Naive B cell (primary cell): ENCODE measurements around the gene RGS6. TPM values are rescaled to one million over a fixed set of nuclear protein-coding genes. Genes with fewer than 3 reads are reported as not detected.

ENCODE experiments used
- ATAC-seq, 2 donors: fragments of 150-1000 bp; cut with Tn5 transposase; 2 replicates each; pipeline ENCODE4 v1.10.0; 2021; ENCODE audit warnings: low read depth in 2 of 2, mild to moderate bottlenecking in 2 of 2, moderate library complexity in 2 of 2
- DNase-seq: peaks from one replicate; pipeline ENCODE4 v3.0.0; 2022
- H3K27ac Mint-ChIP-seq, 6 donors: one replicate each; pipeline ENCODE4 v1.8.0; 2020 to 2022; ENCODE audit warnings: mild to moderate bottlenecking in 6 of 6, mixed read lengths in 6 of 6, moderate library complexity in 5 of 6, inconsistent platforms in 2 of 6
- H3K27me3 Mint-ChIP-seq, 3 donors: one replicate each; pipeline ENCODE4 v1.8.0; 2021 to 2022; ENCODE audit warnings: mixed read lengths in 3 of 3, mild to moderate bottlenecking in 1 of 3
- H3K36me3 Mint-ChIP-seq, 2 donors: one replicate each; pipeline ENCODE4 v1.8.0; 2020 to 2022; ENCODE audit warnings: mixed read lengths in 2 of 2, inconsistent platforms in 1 of 2, mild to moderate bottlenecking in 1 of 2
- H3K4me1 Mint-ChIP-seq, 3 donors: one replicate each; pipeline ENCODE4 v1.8.0; 2020 to 2022; ENCODE audit warnings: mixed read lengths in 3 of 3, inconsistent platforms in 1 of 3, mild to moderate bottlenecking in 1 of 3, moderate library complexity in 1 of 3
- H3K4me3 Mint-ChIP-seq, 8 donors: one replicate each; pipeline ENCODE4 v1.8.0; 2020 to 2022; ENCODE audit warnings: mild to moderate bottlenecking in 8 of 8, mixed read lengths in 8 of 8, moderate library complexity in 8 of 8, inconsistent platforms in 2 of 8
- H3K9me3 Mint-ChIP-seq, 7 donors: one replicate each; pipeline ENCODE4 v1.8.0; 2020 to 2022; ENCODE audit warnings: mixed read lengths in 7 of 7, mild to moderate bottlenecking in 5 of 7, inconsistent platforms in 2 of 7, moderate library complexity in 1 of 7
- polyA plus RNA-seq, 6 donors: library from polyadenylated mRNA; unstranded; fragments of 300-500 nt; fragmentation: Illumina TruSeq; gene quantifications; one replicate each; pipeline ENCODE4 v1.2.3, GENCODE V29; 2021; ENCODE audit warnings: low read depth in 6 of 6

Gene RGS6
- polyA plus RNA-seq, 6 donors from 2014 or later = 0.06 to 0.28 (median 0.20) TPM; not detected in 2

DNA sequence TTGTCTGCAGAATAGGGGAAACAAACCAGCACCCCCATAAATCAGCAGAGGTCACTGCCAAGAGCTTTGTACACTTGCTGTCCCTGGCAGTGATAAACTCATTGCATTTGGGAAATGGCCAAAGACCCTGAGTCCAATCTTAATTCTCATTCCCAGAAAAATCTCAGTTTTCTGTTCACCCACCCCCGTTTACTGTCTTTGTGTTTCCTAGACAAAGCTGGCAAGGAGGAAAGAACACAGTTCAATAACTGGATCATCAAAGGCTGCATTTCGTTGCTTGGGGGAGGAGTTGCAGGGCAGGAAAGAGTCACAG, 596.6 kb downstream of the RGS6 start:
- DNase-seq (no peak), ATAC-seq (no peak)
- peaks cover 4 to 19% (median 10%) of the 10 kb centered on the region in 7 donors for H3K9me3 Mint-ChIP-seq
- no peaks in the 10 kb centered on the region for H3K27me3 Mint-ChIP-seq
- H3K4me1 Mint-ChIP-seq = peaks cover 52 to 79% (median 64%) of the 10 kb centered on the region in 3 donors
- no peak overlapping the region for H3K27ac Mint-ChIP-seq
- H3K4me3 Mint-ChIP-seq = peak overlapping the region in 2 of 8 donors; percentile 13 to 18
- H3K36me3 Mint-ChIP-seq = peaks cover 6 to 17% of the 10 kb centered on the region in 2 donors

DNA sequence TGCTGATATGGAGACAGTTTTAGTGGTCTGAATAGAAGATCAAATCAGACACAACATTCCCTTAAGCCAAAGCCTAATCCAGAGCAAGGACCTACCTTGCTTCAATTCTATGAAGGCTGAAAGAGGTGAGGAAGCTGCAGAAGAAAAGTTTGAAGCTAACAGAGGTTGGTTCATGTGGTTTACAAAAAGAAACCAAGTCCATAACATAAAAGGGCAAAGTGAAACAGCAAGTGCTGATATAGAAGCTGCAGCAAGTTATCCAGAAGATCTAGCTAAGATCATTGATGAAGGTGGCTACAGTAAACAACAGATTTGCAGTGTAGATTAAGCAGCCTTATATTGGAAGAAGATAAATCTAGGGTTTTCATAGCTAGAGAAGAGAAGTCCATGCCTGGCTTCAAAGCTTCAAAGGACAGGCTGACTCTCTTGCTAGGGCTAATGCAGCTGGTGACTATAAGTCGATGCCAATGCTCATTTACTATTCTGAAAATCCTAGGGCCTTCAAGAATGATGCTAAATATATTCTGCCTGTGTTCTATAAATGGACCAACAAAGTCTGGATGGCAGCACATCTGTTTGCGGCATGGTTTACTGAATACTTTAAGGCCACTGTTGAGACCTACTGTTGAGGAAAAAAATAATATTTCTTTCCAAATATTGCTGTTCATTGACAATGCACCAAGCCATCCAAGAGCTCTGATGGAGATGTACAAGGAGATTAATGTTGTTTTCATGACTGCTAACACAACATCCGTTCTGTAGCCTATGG, 600.6 kb downstream of the RGS6 start:
- ATAC-seq = no peak
- no peak overlapping the region for H3K4me3 Mint-ChIP-seq
- H3K27ac Mint-ChIP-seq = no peak overlapping the region
- peaks cover 12 to 30% (median 16%) of the 10 kb centered on the region in 7 donors for H3K9me3 Mint-ChIP-seq
- DNase-seq = no peak
- H3K27me3 Mint-ChIP-seq = no peaks in the 10 kb centered on the region
- H3K36me3 Mint-ChIP-seq = peaks cover 13 to 27% of the 10 kb centered on the region in 2 donors
- H3K4me1 Mint-ChIP-seq = peaks cover 60 to 76% (median 67%) of the 10 kb centered on the region in 3 donors

DNA sequence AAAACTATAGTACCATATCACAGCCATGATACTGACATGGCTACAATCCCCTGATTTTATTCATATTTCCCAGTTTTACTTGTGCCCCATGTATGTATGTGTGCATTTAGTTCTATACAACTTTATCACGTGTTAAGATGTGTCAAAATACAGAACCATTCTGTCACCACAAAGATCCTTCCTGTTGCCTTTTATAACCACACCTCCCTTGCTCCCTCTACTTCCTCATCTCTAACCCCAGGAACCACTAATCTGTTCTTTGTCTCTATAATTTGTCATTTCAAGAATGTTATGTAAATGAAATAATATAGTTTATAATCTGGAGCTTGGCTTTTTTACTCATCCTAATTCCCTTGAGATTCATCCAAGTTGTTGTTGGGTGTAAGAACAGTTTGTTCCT, 603.3 kb downstream of the RGS6 start:
- peaks cover 13 to 27% of the 10 kb centered on the region in 2 donors for H3K36me3 Mint-ChIP-seq
- peak; percentile 98 to 99 for ATAC-seq
- peaks cover 12 to 30% (median 16%) of the 10 kb centered on the region in 7 donors for H3K9me3 Mint-ChIP-seq
- peaks cover 64 to 82% (median 71%) of the 10 kb centered on the region in 3 donors for H3K4me1 Mint-ChIP-seq
- peak overlapping the region; percentile 2 to 42 (median 6) for H3K27ac Mint-ChIP-seq
- H3K4me3 Mint-ChIP-seq = peak overlapping the region in 7 of 8 donors; percentile 17 to 69 (median 63)
- peak; percentile 50 for DNase-seq
- no peaks in the 10 kb centered on the region for H3K27me3 Mint-ChIP-seq

DNA sequence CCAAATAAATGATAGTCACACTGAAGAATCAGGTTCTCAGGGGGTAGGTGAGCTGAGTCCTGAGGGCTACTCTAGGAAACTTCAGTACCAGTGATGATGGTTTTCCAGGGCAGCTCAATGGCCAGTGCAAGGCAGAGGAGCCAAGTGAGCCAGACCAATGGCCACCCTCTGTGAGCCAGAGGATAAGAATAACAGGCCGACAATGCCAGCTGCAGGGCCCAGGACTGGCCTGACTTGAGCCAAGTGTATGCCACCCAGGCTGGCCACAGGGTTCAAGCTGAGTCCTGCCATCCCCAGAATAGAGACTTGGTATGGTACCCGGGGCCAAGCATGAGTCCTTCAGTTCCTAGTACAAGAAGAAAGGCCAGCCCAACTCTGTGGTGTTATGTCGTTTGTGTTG, 606.2 kb downstream of the RGS6 start:
- DNase-seq (no peak), ATAC-seq (no peak)
- Mint-ChIP-seq H3K4me3 (peak overlapping the region in 2 of 8 donors; percentile 63 to 85), H3K9me3 (peaks cover 4 to 18% (median 12%) of the 10 kb centered on the region in 7 donors), H3K36me3 (peaks cover 12 to 14% of the 10 kb centered on the region in 2 donors), H3K4me1 (peaks cover 65 to 79% (median 78%) of the 10 kb centered on the region in 3 donors), H3K27me3 (no peaks in the 10 kb centered on the region), H3K27ac (peak overlapping the region in 2 of 6 donors; percentile 10 to 67)

- H3K27ac Mint-ChIP-seq = peak overlapping the region in 5 of 6 donors; percentile 24 to 98 (median 66)
- no peak for ATAC-seq
- no peaks in the 10 kb centered on the region for H3K27me3 Mint-ChIP-seq
- H3K4me1 Mint-ChIP-seq = peaks cover 68 to 85% (median 80%) of the 10 kb centered on the region in 3 donors
- DNase-seq = no peak
- peak overlapping the region in 7 of 8 donors; percentile 49 to 86 (median 80) for H3K4me3 Mint-ChIP-seq
- peaks cover 0 to 8% (median 2%) of the 10 kb centered on the region in 7 donors for H3K9me3 Mint-ChIP-seq
- peaks cover 1 to 4% of the 10 kb centered on the region in 2 donors for H3K36me3 Mint-ChIP-seq
Observed at GRCh38 chr14:72539661-72540315, 607.6 kb downstream of the RGS6 start.

- H3K27me3 Mint-ChIP-seq = no peaks in the 10 kb centered on the region
- no peaks in the 10 kb centered on the region for H3K36me3 Mint-ChIP-seq
- no peak for DNase-seq
- peak overlapping the region in 2 of 6 donors; percentile 60 to 75 for H3K27ac Mint-ChIP-seq
- peaks cover 68 to 85% (median 80%) of the 10 kb centered on the region in 3 donors for H3K4me1 Mint-ChIP-seq
- H3K4me3 Mint-ChIP-seq = peak overlapping the region in 2 of 8 donors; percentile 39 to 65
- H3K9me3 Mint-ChIP-seq = peaks cover 0 to 8% (median 0%) of the 10 kb centered on the region in 7 donors
- ATAC-seq = no peak
Observed at GRCh38 chr14:72540836-72541235, 608.6 kb downstream of the RGS6 start.

DNA sequence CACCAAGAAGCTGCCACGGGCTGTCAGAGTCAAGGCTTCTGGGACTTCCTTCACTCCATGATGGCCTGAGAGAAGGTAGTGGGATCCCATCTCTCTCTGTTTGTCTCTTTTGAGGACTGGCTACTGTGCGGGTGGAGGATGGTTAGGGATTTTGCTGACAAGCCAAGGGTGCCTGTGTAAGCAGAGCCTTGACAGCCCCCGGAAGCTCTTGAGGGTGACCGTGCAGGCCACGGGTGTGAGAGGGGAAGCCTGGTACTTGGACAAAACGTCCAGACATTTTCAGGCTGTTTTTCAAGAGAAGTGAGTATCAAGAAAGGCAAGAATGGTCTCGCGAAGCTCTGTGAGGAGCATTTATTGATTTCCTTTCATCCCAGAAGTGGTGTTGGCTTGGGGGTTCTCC, 609.3 kb downstream of the RGS6 start:
- peak overlapping the region in 2 of 6 donors; percentile 77 to 90 for H3K27ac Mint-ChIP-seq
- ATAC-seq = no peak
- no peaks in the 10 kb centered on the region for H3K36me3 Mint-ChIP-seq

DNA sequence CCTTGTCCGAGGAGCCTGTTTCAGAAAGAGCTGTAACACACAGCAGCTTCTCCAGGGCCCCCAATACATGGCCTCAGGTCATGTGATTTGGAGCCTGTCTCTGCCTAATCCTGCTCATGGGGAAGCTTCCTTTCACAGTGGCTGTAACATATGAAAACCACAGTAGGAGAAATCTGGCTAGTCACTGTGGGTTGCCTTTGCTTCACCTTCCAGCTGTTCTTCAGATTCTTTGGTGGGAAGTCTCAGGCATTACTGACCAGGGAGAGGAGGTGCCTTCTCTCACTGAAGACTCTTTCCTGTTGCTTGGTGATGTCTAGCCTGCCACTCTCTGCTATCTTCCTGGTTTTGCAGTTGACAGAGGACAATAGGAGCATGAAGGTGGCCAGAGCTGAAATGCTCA, 611.1 kb downstream of the RGS6 start:
- Mint-ChIP-seq H3K4me1 (peaks cover 66 to 88% (median 83%) of the 10 kb centered on the region in 3 donors), H3K4me3 (peak overlapping the region in 2 of 8 donors; percentile 7 to 45), H3K9me3 (no peaks in the 10 kb centered on the region), H3K27me3 (no peaks in the 10 kb centered on the region), H3K27ac (peak overlapping the region in 5 of 6 donors; percentile 24 to 90 (median 84)), H3K36me3 (no peaks in the 10 kb centered on the region)
- DNase-seq = no peak
- no peak for ATAC-seq

More for the DNA sequence above, 609.3 kb downstream of the RGS6 start:
- DNase-seq = no peak
- Mint-ChIP-seq H3K4me3 (peak overlapping the region in 1 of 8 donors; percentile 79), H3K27me3 (no peaks in the 10 kb centered on the region), H3K9me3 (peaks cover 0 to 3% (median 0%) of the 10 kb centered on the region in 7 donors), H3K4me1 (peaks cover 66 to 85% (median 80%) of the 10 kb centered on the region in 3 donors)

DNA sequence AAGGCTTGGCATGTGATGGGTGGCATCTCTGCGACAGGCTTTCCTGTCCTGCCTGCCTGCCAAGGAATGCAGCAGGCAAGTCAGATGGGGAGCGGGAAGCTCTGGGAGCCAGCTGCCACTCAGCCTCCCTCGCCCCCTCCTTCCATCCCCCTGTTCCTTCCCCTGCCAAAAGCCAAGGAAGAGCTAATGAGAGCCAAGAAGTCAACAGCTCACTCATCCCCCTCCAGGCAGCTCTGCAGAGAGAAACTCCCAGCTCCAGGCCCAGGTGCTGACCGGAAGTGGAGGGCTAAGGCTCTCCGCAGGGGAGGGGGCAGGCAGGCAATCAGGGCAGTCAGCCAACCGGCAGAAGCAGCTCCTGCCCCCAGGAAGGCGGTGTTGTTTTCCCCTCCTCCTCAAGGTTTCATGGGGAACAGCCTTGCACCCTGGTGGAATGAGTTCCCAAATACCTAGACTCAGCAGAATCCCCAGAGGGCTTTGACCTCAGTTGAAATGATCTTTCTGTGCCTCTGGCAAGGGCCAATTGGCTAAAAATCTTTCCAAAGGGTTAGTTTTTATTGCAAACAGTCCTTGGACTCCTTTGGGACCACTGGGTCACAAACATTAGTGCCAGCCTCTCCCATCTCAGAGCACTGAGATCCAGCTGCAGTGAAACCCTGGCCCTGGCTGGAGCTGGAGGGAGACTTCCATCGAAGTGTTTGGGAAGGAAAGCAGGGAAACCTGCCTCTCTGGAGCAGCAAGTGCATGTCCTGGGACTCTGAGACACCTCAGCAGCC, 612.6 kb downstream of the RGS6 start:
- Mint-ChIP-seq H3K27me3 (no peaks in the 10 kb centered on the region), H3K9me3 (no peaks in the 10 kb centered on the region), H3K4me3 (peak overlapping the region in 5 of 8 donors; percentile 74 to 91 (median 79)), H3K4me1 (peaks cover 56 to 84% (median 69%) of the 10 kb centered on the region in 3 donors), H3K27ac (peak overlapping the region in 5 of 6 donors; percentile 81 to 97 (median 88)), H3K36me3 (no peaks in the 10 kb centered on the region)
- ATAC-seq = no peak
- DNase-seq = no peak

DNA sequence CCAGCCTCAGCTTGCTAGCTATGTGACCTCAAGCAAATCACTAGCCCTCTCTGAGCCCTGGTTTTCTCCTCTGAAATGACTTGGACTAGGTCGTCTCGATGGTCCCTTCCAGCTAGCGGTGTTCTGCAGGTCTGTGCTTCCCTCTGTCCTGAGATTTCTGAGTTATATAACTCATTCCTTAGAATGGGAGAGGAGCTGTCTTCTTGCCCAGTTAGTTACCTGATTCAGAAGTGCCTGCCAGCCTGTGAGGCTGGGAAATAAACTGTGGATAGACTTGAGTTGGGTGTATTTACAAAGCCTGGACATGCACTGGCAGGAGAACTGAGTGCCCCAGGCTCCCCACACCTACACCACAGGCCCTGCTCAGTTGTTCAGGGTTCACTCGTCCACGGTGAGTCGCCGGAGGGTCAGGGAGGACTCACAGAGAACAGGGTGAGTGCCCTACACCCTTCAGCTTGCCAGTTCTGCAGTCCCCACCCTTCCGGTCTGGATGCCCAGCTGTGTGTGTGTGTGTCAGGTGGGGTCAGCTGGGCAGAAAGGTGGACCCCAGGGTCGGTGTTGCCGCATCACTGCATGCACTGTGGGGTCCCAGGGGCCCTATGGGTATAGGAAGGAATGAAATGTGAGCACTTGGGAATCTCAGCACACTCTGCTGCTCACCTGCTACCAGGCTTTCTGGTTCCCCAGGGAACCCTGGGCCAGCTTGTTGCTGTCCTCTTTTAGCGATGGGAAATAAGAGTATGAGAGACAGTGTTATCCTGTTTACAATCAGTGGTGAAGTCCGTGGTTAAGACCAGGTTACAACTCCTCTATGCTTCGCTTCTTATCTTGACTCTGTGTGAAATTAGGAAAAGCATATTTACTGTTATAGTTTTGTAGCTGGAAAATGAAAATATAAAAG, 613.4 kb downstream of the RGS6 start:
- H3K36me3 Mint-ChIP-seq = no peaks in the 10 kb centered on the region
- DNase-seq (no peak), ATAC-seq (peak; percentile 42 to 59)
- H3K27ac Mint-ChIP-seq = peak overlapping the region; percentile 27 to 97 (median 88)
- no peaks in the 10 kb centered on the region for H3K9me3 Mint-ChIP-seq
- H3K4me1 Mint-ChIP-seq = peaks cover 51 to 82% (median 64%) of the 10 kb centered on the region in 3 donors
- peak overlapping the region; percentile 21 to 91 (median 74) for H3K4me3 Mint-ChIP-seq
- no peaks in the 10 kb centered on the region for H3K27me3 Mint-ChIP-seq

GRCh38 chr14:72546344-72547016, 614.3 kb downstream of the RGS6 start:
- ATAC-seq (peak; percentile 33 to 52), DNase-seq (no peak)
- peak overlapping the region; percentile 27 to 97 (median 86) for H3K27ac Mint-ChIP-seq
- H3K4me1 Mint-ChIP-seq = peaks cover 46 to 74% (median 60%) of the 10 kb centered on the region in 3 donors
- H3K4me3 Mint-ChIP-seq = peak overlapping the region; percentile 21 to 91 (median 74)
- no peaks in the 10 kb centered on the region for H3K36me3 Mint-ChIP-seq
- no peaks in the 10 kb centered on the region for H3K27me3 Mint-ChIP-seq
- H3K9me3 Mint-ChIP-seq = no peaks in the 10 kb centered on the region

DNA sequence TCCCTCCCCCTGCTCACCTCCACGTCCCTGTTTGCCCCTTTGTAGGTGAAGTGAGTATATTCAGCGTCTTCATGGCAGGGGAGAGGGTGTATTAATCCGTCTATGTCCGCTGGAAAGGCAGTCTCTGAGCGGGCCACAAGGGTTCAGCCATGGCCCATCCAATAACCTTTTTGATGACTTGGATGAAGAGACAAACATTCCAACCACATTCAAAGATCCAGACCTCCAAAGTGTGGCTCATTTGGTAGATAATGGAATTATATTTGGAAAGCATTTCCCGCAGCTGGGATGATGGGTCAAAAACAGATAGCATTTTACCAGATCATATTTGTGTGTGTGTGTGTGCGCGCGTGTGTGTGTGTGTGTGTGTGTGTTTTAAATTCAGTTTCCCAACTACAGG, 615.8 kb downstream of the RGS6 start:
- Mint-ChIP-seq H3K4me3 (peak overlapping the region in 3 of 8 donors; percentile 56 to 90 (median 79)), H3K27ac (peak overlapping the region in 2 of 6 donors; percentile 51 to 85), H3K36me3 (no peaks in the 10 kb centered on the region), H3K9me3 (no peaks in the 10 kb centered on the region), H3K4me1 (peaks cover 46 to 69% (median 60%) of the 10 kb centered on the region in 3 donors), H3K27me3 (no peaks in the 10 kb centered on the region)
- DNase-seq (no peak), ATAC-seq (no peak)
